ENCODE measurements around the gene EPS8L1. TPM values are rescaled to one million over a fixed set of nuclear protein-coding genes. Genes with fewer than 3 reads are reported as not detected.

Gene EPS8L1
- total RNA-seq, 1 donor from 2014 or later: 1.4 TPM

GRCh38 chr19:55114566-55115145 lies 39.0 kb downstream of the EPS8L1 start:
- DNase-seq (ENCODE audit: low read depth): no peak

- no peak for DNase-seq (ENCODE audit: low read depth)
Observed at GRCh38 chr19:55115446-55116065, 39.9 kb downstream of the EPS8L1 start.

GRCh38 chr19:55116232-55116858 lies 40.7 kb downstream of the EPS8L1 start:
- DNase-seq (ENCODE audit: low read depth): peak; percentile 54

- no peak for DNase-seq (ENCODE audit: low read depth)
Observed at GRCh38 chr19:55116859-55117662, 41.4 kb downstream of the EPS8L1 start, which contains the start of gene PPP1R12C. PPP1R12C (minus strand) TSS chr19:55117637; CDS start chr19:55117543, 94 bp downstream.

- peak; percentile 99 for DNase-seq (ENCODE audit: low read depth)
Observed at GRCh38 chr19:55117663-55118391, 42.2 kb downstream of the EPS8L1 start.

GRCh38 chr19:55118401-55118991 lies 42.8 kb downstream of the EPS8L1 start:
- DNase-seq (ENCODE audit: low read depth): peak; percentile 87

- no peak for DNase-seq (ENCODE audit: low read depth)
Observed at GRCh38 chr19:55119053-55119452, 43.4 kb downstream of the EPS8L1 start.

- no peak for DNase-seq (ENCODE audit: low read depth)
Observed at GRCh38 chr19:55131421-55131820, 55.8 kb downstream of the EPS8L1 start.

GRCh38 chr19:55132453-55133129 lies 56.9 kb downstream of the EPS8L1 start:
- no peak for DNase-seq (ENCODE audit: low read depth)

- no peak for DNase-seq (ENCODE audit: low read depth)
Observed at GRCh38 chr19:55133639-55134444, 58.2 kb downstream of the EPS8L1 start.

GRCh38 chr19:55134736-55135135 lies 59.1 kb downstream of the EPS8L1 start:
- DNase-seq (ENCODE audit: low read depth): no peak

GRCh38 chr19:55136399-55137102 lies 60.9 kb downstream of the EPS8L1 start:
- DNase-seq (ENCODE audit: low read depth): peak; percentile 72

Small RNA genes within 50 kb of the gene (microRNA-seq; reads per million reads assigned to microRNA genes)
- gene MIR7975: not detected

Other genes starting within 250 kb of the EPS8L1 start
- gene KIR2DS4, start 243.2 kb upstream of the EPS8L1 start, total RNA-seq: not detected in 2 replicates
- not detected in 2 replicates for gene KIR3DL2, start 225.4 kb upstream of the EPS8L1 start, total RNA-seq
- gene FCAR, start 201.6 kb upstream of the EPS8L1 start, total RNA-seq: not detected in 2 replicates
- gene NCR1, start 169.7 kb upstream of the EPS8L1 start, total RNA-seq: not detected in 2 replicates
- gene NLRP7, start 128.3 kb upstream of the EPS8L1 start, total RNA-seq: not detected in 2 replicates
- gene NLRP2, start 109.5 kb upstream of the EPS8L1 start, total RNA-seq: not detected in 2 replicates
- not detected in 2 replicates for gene GP6, start 37.6 kb upstream of the EPS8L1 start, total RNA-seq
- gene RDH13, start 12.7 kb upstream of the EPS8L1 start, total RNA-seq: 4.9 and 9.4 TPM in 2 replicates
- gene PPP1R12C, start 41.8 kb downstream of the EPS8L1 start, total RNA-seq: 43.5 and 46.8 TPM in 2 replicates
- 4,534 and 4,610 TPM in 2 replicates for gene TNNT1, start 73.3 kb downstream of the EPS8L1 start, total RNA-seq
- 1.5 and 1.7 TPM in 2 replicates for gene TNNI3, start 81.9 kb downstream of the EPS8L1 start, total RNA-seq
- 0.94 and 1.4 TPM in 2 replicates for gene DNAAF3, start 90.7 kb downstream of the EPS8L1 start, total RNA-seq
- 1.4 TPM in 1 of 2 replicates, not detected in the other for gene SYT5, start 104.4 kb downstream of the EPS8L1 start, total RNA-seq
- 0.05 and 0.31 TPM in 2 replicates for gene PTPRH, start 133.6 kb downstream of the EPS8L1 start, total RNA-seq
- gene TMEM86B, start 152.9 kb downstream of the EPS8L1 start, total RNA-seq: 0.73 and 0.83 TPM in 2 replicates
- 64.6 and 68.0 TPM in 2 replicates for gene PPP6R1, start 183.1 kb downstream of the EPS8L1 start, total RNA-seq
- gene HSPBP1, start 204.2 kb downstream of the EPS8L1 start, total RNA-seq: 37.1 and 39.3 TPM in 2 replicates
- gene BRSK1, start 208.1 kb downstream of the EPS8L1 start, total RNA-seq: 5.5 and 12.2 TPM in 2 replicates
- gene TMEM150B, start 249.5 kb downstream of the EPS8L1 start, total RNA-seq: not detected in 2 replicates

Data from myocyte (in vitro differentiated cells).